ENCODE data around the gene PLA2G2C.

DNA sequence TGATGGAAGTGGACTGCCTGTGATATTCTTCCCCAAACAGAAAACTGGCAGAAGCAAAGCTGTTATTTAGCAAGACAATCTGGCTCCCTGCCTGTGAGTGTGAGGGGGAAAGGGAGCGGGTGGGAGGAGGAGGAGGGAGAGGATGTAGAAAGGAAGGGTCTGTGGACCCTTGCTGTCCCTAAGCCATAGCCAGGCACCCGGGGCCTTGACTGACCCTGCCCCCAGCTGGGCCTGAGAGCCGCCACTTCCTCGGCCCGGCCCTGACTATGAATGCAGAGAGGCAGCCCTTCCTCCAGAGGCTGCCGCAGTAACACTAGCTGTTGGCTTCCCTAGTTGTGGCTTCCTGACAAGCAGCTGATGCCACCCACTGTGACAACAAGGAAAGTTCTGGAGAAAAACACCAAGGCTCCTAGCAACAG, 33.3 kb downstream of the PLA2G2C start:
- TF ChIP-seq POLR2AphosphoS5 (IDR thresholded peaks at IDR 0.05) (no peak), CTCF (IDR thresholded peaks at IDR 0.05) (no peak)
